Esophagus muscularis mucosa (tissue), 4 donors: Measurements from ENCODE around the gene LUC7L.

ENCODE experiments used
- CTCF ChIP-seq, 3 experiments: fragments of 200-600 bp in 2 of 3; fragments of 450-650 bp in 1 of 3; sonication (generic) in 2 of 3; IDR thresholded peaks; one replicate each; pipeline ENCODE4 v1.5.1; 2017 to 2019; ENCODE audit warnings: antibody characterized with exemption in 3 of 3, mild to moderate bottlenecking in 2 of 3, moderate library complexity in 1 of 3
- EP300 ChIP-seq: sonication (generic); formaldehyde crosslinking; IDR thresholded peaks from one replicate; pipeline ENCODE4 v1.6.1; 2017; ENCODE audit warnings: antibody characterized with exemption
- POLR2A ChIP-seq: fragments of 450-650 bp; IDR thresholded peaks from one replicate; pipeline ENCODE4 v1.6.1; 2017; ENCODE audit warnings: antibody characterized with exemption, moderate library complexity, mild to moderate bottlenecking, low read depth
- POLR2AphosphoS5 ChIP-seq, 2 donors: sonication (generic); formaldehyde crosslinking; IDR thresholded peaks; one replicate each; pipeline ENCODE4 v1.6.1; 2017; ENCODE audit warnings: antibody characterized with exemption in 2 of 2

DNA sequence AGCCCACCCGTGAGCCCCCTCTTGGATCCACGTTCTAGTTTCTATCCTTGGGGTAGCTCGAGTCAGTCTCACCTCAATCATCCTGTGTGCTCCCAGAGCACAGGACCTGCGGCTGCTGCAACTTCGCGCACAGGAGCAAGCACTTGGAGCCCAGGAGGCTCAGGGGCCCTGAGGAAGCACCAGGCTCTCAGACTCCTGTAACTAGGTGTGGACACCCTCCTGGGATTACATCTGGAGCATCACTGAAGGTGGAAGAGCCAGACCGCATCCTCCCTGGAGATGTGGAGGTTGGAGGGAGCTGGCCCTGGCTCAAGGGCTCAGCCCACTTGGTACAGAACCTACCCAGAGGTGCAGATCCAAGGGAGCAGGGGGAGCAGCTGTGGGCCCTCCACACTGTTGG lies 46.2 kb downstream of the LUC7L start:
- no peak for TF ChIP-seq CTCF (IDR thresholded peaks at IDR 0.05)
- TF ChIP-seq EP300: no peak
- no peak for TF ChIP-seq POLR2A
- TF ChIP-seq POLR2AphosphoS5 (IDR thresholded peaks at IDR 0.05): no peak
